ENCODE data around the gene STRIP1. TPM values are rescaled to one million over a fixed set of nuclear protein-coding genes. Genes with fewer than 3 reads are reported as not detected.
A peak's percentile ranks its signal among the peaks of the same experiment; 100 is the strongest.

The STRIP1 gene
- total and polyA plus RNA-seq, 10 of the 15 experiments (the other 5 are each of a cell fraction or from before 2014, with no cell fraction given): 6.3 to 26.6 (median 18.0) TPM

DNA sequence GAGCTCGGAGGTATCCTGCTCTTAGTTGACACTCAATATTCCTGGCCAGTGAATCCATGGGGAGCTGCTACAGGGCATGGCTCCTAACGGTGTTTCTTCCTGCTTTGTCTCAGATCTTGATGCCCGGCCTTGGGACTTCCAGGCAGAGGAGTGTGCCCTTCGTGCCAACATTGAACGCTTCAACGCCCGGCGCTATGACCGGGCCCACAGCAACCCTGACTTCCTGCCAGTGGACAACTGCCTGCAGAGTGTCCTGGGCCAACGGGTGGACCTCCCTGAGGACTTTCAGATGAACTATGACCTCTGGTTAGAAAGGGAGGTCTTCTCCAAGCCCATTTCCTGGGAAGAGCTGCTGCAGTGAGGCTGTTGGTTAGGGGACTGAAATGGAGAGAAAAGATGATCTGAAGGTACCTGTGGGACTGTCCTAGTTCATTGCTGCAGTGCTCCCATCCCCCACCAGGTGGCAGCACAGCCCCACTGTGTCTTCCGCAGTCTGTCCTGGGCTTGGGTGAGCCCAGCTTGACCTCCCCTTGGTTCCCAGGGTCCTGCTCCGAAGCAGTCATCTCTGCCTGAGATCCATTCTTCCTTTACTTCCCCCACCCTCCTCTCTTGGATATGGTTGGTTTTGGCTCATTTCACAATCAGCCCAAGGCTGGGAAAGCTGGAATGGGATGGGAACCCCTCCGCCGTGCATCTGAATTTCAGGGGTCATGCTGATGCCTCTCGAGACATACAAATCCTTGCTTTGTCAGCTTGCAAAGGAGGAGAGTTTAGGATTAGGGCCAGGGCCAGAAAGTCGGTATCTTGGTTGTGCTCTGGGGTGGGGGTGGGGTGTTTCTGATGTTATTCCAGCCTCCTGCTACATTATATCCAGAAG, 19.4 kb downstream of the STRIP1 start (continued):
- TF ChIP-seq, protein P1, sequence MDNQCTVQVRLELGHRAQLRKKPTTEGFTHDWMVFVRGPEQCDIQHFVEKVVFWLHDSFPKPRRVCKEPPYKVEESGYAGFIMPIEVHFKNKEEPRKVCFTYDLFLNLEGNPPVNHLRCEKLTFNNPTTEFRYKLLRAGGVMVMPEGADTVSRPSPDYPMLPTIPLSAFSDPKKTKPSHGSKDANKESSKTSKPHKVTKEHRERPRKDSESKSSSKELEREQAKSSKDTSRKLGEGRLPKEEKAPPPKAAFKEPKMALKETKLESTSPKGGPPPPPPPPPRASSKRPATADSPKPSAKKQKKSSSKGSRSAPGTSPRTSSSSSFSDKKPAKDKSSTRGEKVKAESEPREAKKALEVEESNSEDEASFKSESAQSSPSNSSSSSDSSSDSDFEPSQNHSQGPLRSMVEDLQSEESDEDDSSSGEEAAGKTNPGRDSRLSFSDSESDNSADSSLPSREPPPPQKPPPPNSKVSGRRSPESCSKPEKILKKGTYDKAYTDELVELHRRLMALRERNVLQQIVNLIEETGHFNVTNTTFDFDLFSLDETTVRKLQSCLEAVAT (IDR thresholded peaks at IDR 0.05): no peak
- TF ChIP-seq RB1 (IDR thresholded peaks at IDR 0.05; ENCODE audit: borderline replicate concordance) (0 out of 2 replicates have a peak, but pooled peaks have one; percentile 28), SMARCA5 (IDR thresholded peaks at IDR 0.05) (0 out of 2 replicates have a peak, but pooled peaks have one; percentile 35), POLR2AphosphoS2 (IDR thresholded peaks at IDR 0.05; ENCODE audit: low read depth, low read length) (no peak), JUND (IDR thresholded peaks at IDR 0.05; ENCODE audit: low read depth, low read length) (no peak), RELA (IDR thresholded peaks at IDR 0.05; ENCODE audit: borderline replicate concordance, partially characterized antibody) (no peak), RAD21 (IDR thresholded peaks at IDR 0.05; ENCODE audit: insufficient read depth, low read depth, low read length) (peak; percentile 77), ZNF384 (IDR thresholded peaks at IDR 0.05; ENCODE audit: borderline replicate concordance, low read depth, low read length) (no peak)

DNA sequence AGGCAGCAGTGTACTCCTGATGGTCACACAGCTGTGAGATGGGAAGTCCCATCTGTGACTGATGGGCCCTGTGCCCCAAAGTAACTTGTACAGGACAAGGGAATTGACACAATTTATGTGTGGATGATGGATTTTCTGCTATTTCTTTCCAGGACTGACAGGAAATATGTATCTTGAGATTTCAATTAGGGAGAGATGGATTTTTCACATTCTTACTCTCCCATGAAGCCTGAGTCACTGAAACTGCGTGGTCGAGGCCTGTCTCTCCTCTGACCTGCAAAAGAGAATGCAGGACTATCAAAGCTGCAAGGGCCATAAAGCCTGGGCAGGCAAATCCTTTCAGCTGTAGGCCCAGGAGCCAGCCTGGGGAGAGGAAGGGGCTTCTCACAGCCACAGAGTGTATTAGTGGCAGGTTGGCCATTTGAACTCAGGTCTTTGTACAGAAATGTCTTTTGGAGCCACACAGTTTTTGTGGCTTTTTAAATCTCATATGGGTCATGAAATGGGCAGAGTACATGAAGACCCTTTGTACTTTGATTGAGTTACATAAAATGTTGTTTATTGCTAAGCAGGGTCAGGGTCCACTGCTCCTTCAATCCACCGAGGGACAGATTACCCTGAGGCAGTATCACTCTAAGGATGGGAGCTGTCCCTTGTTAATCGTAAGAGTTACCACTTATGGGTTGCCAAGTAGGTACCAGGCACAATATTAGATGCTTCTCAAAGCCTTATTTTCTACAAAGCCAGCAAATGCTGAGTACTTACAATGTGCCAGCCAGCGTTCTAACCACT, 21.3 kb downstream of the STRIP1 start:
- Histone ChIP-seq H2AFZ (ENCODE audit: control insufficient read depth, low read depth, low read length) (no peak overlapping the region), H3K9ac (ENCODE audit: control insufficient read depth, insufficient read depth, low read length) (no peak overlapping the region), H4K20me1 (ENCODE audit: control insufficient read depth, insufficient read depth) (no peaks in the 10 kb centered on the region), H3K9me3 (replicated peaks; ENCODE audit: control insufficient read depth, insufficient read depth, low read length) (no peaks in the 10 kb centered on the region), H3K27me3 (replicated peaks in 1 of 2; ENCODE audit: control insufficient read depth in 2 of 2, insufficient read depth in 2 of 2, low read length in 1 of 2) (no peaks in the 10 kb centered on the region), H3K4me2 (ENCODE audit: control insufficient read depth, insufficient read depth) (no peak overlapping the region), H3K36me3 (ENCODE audit: control insufficient read depth in 2 of 2, insufficient read depth in 2 of 2, low read length in 1 of 2) (peaks cover 16 to 28% of the 10 kb centered on the region in 2 experiments), H3K4me1 (ENCODE audit: control insufficient read depth, insufficient read depth, low read length) (no peaks in the 10 kb centered on the region), H3K79me2 (ENCODE audit: control insufficient read depth, insufficient read depth, low read length) (no peaks in the 10 kb centered on the region), H3K4me3 (no peak overlapping the region), H3K27ac (ENCODE audit: control insufficient read depth, insufficient read depth) (no peak overlapping the region)
- 87% methylated on average over 5 of the region's 5 CpGs for WGBS (ENCODE audit: insufficient coverage, insufficient replicate concordance, low lambda C conversion rate, missing lambda C conversion rate)
- RAD21 ChIA-PET (ENCODE audit: unreplicated experiment): no interaction called here
- no TSS peak for BruUV-seq (replicated peaks)
- POLR2A ChIA-PET: no interaction called here
- intact Hi-C loops (cut with micrococcal nuclease; ENCODE audit: unreplicated experiment) (no loop called here), in situ Hi-C loops (cut with MboI) (no loop called here)
- CTCF ChIA-PET: interaction anchor here (1.2 to 3.1 kb wide), 4 partner anchors 11 to 50 kb away, joined by 4 to 22 read pairs (median 15); partner anchors contain the start of gene STRIP1
- no peak for FAIRE-seq
- ATAC-seq: no peak
- SMC1A ChIA-PET (ENCODE audit: uncharacterized antibody, unreplicated experiment): interaction anchor here (1.5 kb wide), 2 partner anchors 36 to 50 kb away, joined by 3 to 5 read pairs; no protein-coding TSS in a partner anchor
- DNase-seq (ENCODE audit: low read depth, low spot score): no peak
- no peak for TF ChIP-seq GATAD2B (conservative IDR thresholded peaks at IDR 0.05; ENCODE audit: low read depth)
- TF ChIP-seq, protein P2, sequence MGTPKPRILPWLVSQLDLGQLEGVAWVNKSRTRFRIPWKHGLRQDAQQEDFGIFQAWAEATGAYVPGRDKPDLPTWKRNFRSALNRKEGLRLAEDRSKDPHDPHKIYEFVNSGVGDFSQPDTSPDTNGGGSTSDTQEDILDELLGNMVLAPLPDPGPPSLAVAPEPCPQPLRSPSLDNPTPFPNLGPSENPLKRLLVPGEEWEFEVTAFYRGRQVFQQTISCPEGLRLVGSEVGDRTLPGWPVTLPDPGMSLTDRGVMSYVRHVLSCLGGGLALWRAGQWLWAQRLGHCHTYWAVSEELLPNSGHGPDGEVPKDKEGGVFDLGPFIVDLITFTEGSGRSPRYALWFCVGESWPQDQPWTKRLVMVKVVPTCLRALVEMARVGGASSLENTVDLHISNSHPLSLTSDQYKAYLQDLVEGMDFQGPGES (IDR thresholded peaks at IDR 0.05): no peak
- no peak for TF ChIP-seq ZNF622 (IDR thresholded peaks at IDR 0.05)
- no peak for TF ChIP-seq MYC (IDR thresholded peaks at IDR 0.05; ENCODE audit: insufficient read depth, insufficient read length, insufficient replicate concordance, low read length, severe bottlenecking)
- no peak for TF ChIP-seq SIN3A (IDR thresholded peaks at IDR 0.05; ENCODE audit: low read depth, low read length)
- no peak for TF ChIP-seq SUZ12 (IDR thresholded peaks at IDR 0.05; ENCODE audit: unreplicated experiment)
